Stimulated activated CD8-positive, alpha-beta memory T cell treated with anti-CD3 and anti-CD28 coated beads, Interleukin-15, amount 100 ng/mL, for 48 hours (primary cell): Measurements from ENCODE around the gene LENG1.

ENCODE experiments used
- DNase-seq, 2 donors: peaks; one replicate each; pipeline ENCODE4 v3.0.0-alpha.2; 2020; ENCODE audit warnings: low read depth in 2 of 2

Gene LENG1

GRCh38 chr19:54109651-54110050, 49.9 kb downstream of the LENG1 start:
- DNase-seq, result no peak

DNA sequence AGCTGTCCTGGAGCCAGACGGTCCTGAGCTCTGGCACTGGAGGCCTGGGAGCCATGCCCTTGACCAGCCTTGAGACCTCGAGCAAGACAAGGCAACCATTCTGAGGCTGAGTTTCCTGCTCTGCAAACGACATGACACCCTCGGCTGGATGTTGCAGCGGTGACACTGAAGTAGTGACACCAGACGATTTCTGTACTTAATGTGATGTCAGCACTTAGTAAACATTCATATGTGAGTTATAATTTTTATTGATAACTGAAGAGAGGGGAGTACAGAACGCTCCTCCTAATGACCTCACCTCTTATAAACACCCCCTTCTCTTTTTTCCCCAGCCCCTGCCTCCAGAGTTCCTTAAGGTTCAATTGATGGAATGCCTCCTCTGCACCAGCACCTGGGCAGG, 51.0 kb downstream of the LENG1 start:
- DNase-seq, result no peak

GRCh38 chr19:54107876-54108490, 51.5 kb downstream of the LENG1 start:
- DNase-seq, result no peak

GRCh38 chr19:54106716-54107115, 52.8 kb downstream of the LENG1 start:
- DNase-seq, result no peak

DNA sequence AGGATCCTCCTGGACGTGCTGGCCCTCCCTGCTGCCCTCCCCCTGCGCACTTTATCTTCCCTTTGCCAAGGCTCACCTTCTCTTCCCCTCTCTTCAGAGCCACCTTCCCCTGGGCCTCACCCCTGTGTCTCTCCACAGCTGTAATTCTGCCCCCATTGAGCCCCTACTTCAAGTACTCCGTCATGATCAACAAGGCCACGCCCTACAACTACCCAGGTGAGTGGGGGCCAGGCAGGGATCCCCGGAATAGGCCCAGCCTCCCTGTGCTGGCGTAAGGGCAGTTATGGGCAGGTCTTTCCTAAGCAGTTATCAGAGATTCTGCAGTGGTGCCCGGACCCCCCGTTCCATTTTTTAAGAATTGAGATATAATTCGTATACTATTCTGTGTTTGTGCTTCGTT, 53.7 kb downstream of the LENG1 start:
- no peak for DNase-seq
